ENCODE results near the gene SIM2.

DNA sequence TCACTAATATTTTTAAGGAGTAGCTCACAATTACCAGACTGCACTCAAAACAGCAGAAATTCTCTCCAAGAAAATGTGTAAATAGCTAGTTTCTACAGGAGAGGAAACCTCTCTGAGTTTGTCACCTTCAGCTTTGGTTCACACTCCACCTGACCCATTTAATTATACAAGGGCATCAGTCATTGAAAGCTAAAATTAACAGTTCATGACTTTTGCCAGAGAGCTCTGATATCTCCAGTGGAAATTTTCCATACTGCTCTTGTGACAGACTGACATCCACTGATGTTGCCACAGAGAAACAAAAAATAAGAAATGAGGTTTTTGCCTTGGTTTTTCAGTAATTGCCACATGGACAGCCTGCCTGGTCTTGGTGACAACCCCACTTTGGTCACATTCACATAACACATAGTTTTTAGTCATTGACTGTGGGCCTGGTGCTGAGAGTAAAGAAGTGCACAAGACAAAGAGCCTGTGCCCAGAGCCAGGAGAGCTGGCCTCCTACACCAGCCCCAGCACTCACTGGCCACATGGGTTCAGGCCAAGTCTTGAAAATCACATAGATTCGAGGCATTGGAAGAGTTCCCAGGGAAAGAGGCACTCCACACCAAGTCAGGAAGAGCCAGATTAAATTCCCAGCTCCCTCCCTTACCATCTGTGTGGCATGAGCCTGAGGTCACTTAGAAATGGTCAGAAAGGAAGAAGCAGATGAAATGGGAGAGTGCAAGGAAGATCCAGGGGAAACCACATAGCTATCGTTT is 13.8 kb upstream of the SIM2 start:
- TF ChIP-seq CTCF (IDR thresholded peaks at IDR 0.05; ENCODE audit: insufficient read depth, low read length) = no peak
- TF ChIP-seq POLR2AphosphoS5 (IDR thresholded peaks at IDR 0.05; ENCODE audit: low read depth) = no peak
- no peak for TF ChIP-seq REST (IDR thresholded peaks at IDR 0.05; ENCODE audit: insufficient replicate concordance, low read depth)
- TF ChIP-seq GABPA (IDR thresholded peaks at IDR 0.05; ENCODE audit: low read depth) = no peak
- no peak for TF ChIP-seq SPI1 (IDR thresholded peaks at IDR 0.05; ENCODE audit: borderline replicate concordance, low read depth)
